Measurements from ENCODE around the gene ANKRD13D. TPM values are rescaled to one million over a fixed set of nuclear protein-coding genes. Genes with fewer than 3 reads are reported as not detected.

The ANKRD13D gene
- total and polyA plus RNA-seq, 2 experiments from 2014 or later = 20.3 to 30.8 TPM

DNA sequence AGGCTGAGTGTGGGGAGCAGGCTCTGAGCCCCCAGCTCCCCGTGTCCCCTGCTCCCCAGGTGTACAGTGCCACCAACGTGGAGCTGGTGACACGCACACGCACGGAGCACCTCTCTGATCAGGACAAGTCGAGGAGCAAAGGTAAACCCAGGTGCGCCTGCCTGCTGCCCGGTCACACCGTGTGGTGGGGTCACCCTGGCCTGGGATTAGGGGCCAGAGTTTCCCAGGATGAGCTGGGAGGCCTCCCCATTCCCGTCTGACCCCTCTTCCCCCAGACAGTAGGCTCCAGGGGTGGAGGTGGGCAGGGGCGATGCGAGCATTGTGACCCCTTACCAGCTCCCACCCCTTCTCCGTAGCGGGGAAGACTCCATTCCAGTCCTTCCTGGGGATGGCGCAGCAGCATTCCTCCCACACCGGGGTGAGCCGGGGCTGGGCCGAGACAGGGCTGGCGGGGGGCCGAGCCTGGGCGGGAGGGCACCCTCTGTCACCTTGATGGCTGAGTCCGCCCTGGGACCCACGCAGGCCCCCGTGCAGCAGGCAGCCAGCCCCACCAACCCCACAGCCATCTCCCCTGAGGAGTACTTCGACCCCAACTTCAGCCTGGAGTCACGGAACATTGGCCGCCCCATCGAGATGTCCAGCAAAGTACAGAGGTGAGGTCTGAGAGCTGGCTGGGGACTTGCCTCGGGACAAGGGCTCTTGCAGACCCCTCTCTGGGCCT, 10.5 kb downstream of the ANKRD13D start:
- Histone ChIP-seq H3K4me2 (no peak overlapping the region), H3F3A (replicated peaks; ENCODE audit: low read depth) (peaks cover 4% of the 10 kb centered on the region; the same call in 1 of the 2 replicates), H3K9me2 (ENCODE audit: insufficient read depth) (no peaks in the 10 kb centered on the region), H4K20me1 (replicated peaks; ENCODE audit: insufficient read depth) (no peaks in the 10 kb centered on the region), H2AFZ (no peak overlapping the region), H3K4me1 (ENCODE audit: insufficient read depth) (peaks cover 15% of the 10 kb centered on the region; the same call in 1 of the 2 replicates), H3K79me2 (replicated peaks; ENCODE audit: insufficient read depth) (no peaks in the 10 kb centered on the region), H3K36me3 (ENCODE audit: insufficient read depth) (peaks cover 6% of the 10 kb centered on the region; the same call in 1 of the 2 replicates), H3K27ac (ENCODE audit: low read depth) (no peak overlapping the region), H3K4me3 (no peak overlapping the region), H3K27me3 (ENCODE audit: insufficient read depth) (no peaks in the 10 kb centered on the region)
- H3K27me3 Mint-ChIP-seq (ENCODE audit: insufficient read depth, low read depth, poor library complexity) = peaks cover 6% of the 10 kb centered on the region
- ATAC-seq (no peak), DNase-seq (ENCODE audit: low spot score) (no peak)
- H3K4me1 Mint-ChIP-seq = peaks cover 3% of the 10 kb centered on the region; the same call in 1 of the 3 replicates
- H3K27ac Mint-ChIP-seq = no peak overlapping the region
- TF ChIP-seq JUNB (IDR thresholded peaks at IDR 0.05; ENCODE audit: unreplicated experiment) = no peak
- TF ChIP-seq ZNF114 (CRISPR knock-in tag; IDR thresholded peaks at IDR 0.05) = no peak
- TF ChIP-seq EZH2 (IDR thresholded peaks at IDR 0.05; ENCODE audit: low read depth, unreplicated experiment) = no peak
- TF ChIP-seq NANOG (IDR thresholded peaks at IDR 0.05; ENCODE audit: borderline replicate concordance) = no peak
- TF ChIP-seq, protein P1, sequence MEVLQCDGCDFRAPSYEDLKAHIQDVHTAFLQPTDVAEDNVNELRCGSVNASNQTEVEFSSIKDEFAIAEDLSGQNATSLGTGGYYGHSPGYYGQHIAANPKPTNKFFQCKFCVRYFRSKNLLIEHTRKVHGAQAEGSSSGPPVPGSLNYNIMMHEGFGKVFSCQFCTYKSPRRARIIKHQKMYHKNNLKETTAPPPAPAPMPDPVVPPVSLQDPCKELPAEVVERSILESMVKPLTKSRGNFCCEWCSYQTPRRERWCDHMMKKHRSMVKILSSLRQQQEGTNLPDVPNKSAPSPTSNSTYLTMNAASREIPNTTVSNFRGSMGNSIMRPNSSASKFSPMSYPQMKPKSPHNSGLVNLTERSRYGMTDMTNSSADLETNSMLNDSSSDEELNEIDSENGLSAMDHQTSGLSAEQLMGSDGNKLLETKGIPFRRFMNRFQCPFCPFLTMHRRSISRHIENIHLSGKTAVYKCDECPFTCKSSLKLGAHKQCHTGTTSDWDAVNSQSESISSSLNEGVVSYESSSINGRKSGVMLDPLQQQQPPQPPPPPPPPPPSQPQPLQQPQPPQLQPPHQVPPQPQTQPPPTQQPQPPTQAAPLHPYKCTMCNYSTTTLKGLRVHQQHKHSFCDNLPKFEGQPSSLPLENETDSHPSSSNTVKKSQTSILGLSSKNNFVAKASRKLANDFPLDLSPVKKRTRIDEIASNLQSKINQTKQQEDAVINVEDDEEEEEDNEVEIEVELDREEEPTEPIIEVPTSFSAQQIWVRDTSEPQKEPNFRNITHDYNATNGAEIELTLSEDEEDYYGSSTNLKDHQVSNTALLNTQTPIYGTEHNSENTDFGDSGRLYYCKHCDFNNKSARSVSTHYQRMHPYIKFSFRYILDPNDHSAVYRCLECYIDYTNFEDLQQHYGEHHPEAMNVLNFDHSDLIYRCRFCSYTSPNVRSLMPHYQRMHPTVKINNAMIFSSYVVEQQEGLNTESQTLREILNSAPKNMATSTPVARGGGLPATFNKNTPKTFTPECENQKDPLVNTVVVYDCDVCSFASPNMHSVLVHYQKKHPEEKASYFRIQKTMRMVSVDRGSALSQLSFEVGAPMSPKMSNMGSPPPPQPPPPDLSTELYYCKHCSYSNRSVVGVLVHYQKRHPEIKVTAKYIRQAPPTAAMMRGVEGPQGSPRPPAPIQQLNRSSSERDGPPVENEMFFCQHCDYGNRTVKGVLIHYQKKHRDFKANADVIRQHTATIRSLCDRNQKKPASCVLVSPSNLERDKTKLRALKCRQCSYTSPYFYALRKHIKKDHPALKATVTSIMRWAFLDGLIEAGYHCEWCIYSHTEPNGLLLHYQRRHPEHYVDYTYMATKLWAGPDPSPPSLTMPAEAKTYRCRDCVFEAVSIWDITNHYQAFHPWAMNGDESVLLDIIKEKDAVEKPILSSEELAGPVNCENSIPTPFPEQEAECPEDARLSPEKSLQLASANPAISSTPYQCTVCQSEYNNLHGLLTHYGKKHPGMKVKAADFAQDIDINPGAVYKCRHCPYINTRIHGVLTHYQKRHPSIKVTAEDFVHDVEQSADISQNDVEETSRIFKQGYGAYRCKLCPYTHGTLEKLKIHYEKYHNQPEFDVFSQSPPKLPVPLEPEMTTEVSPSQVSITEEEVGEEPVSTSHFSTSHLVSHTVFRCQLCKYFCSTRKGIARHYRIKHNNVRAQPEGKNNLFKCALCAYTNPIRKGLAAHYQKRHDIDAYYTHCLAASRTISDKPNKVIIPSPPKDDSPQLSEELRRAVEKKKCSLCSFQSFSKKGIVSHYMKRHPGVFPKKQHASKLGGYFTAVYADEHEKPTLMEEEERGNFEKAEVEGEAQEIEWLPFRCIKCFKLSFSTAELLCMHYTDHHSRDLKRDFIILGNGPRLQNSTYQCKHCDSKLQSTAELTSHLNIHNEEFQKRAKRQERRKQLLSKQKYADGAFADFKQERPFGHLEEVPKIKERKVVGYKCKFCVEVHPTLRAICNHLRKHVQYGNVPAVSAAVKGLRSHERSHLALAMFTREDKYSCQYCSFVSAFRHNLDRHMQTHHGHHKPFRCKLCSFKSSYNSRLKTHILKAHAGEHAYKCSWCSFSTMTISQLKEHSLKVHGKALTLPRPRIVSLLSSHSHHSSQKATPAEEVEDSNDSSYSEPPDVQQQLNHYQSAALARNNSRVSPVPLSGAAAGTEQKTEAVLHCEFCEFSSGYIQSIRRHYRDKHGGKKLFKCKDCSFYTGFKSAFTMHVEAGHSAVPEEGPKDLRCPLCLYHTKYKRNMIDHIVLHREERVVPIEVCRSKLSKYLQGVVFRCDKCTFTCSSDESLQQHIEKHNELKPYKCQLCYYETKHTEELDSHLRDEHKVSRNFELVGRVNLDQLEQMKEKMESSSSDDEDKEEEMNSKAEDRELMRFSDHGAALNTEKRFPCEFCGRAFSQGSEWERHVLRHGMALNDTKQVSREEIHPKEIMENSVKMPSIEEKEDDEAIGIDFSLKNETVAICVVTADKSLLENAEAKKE (CRISPR knock-in tag; IDR thresholded peaks at IDR 0.05) = no peak
- TF ChIP-seq, protein P2, sequence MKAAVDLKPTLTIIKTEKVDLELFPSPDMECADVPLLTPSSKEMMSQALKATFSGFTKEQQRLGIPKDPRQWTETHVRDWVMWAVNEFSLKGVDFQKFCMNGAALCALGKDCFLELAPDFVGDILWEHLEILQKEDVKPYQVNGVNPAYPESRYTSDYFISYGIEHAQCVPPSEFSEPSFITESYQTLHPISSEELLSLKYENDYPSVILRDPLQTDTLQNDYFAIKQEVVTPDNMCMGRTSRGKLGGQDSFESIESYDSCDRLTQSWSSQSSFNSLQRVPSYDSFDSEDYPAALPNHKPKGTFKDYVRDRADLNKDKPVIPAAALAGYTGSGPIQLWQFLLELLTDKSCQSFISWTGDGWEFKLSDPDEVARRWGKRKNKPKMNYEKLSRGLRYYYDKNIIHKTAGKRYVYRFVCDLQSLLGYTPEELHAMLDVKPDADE (IDR thresholded peaks at IDR 0.05) = no peak
- H3K36me3 Mint-ChIP-seq (ENCODE audit: low read depth) = peaks cover 30% of the 10 kb centered on the region
- no peak overlapping the region for H3K4me3 Mint-ChIP-seq
- peaks cover 14% of the 10 kb centered on the region for H3K9me3 Mint-ChIP-seq
